GM23338 (cell line): ENCODE results near the gene PCDHGA8. TPM values are rescaled to one million over a fixed set of nuclear protein-coding genes. Genes with fewer than 3 reads are reported as not detected.

Experiments used
- ATAC-seq: fragments of 200-7000 bp; cut with Tn5 transposase; 3 replicates; pipeline ENCODE4 v1.9.1; 2020
- DNase-seq: peaks from one replicate; pipeline ENCODE4 v3.0.0-alpha.2; 2015; ENCODE audit warnings: low spot score
- H2AFZ ChIP-seq: fragments of 200-600 bp; sonication (generic); 2 replicates; pipeline ENCODE4 v1.8.0; 2016; ENCODE audit warnings: antibody characterized with exemption, mild to moderate bottlenecking, moderate library complexity
- H3F3A ChIP-seq: fragments of 200-600 bp; sonication (generic); replicated peaks from 2 replicates; pipeline ENCODE4 v1.8.0; 2017; ENCODE audit warnings: antibody characterized with exemption, mixed run types, low read depth
- H3K27ac ChIP-seq: fragments of 200-600 bp; sonication (generic); 2 replicates; pipeline ENCODE4 v1.6.1; 2016; ENCODE audit warnings: low read depth
- H3K27me3 ChIP-seq: fragments of 200-600 bp; sonication (generic); 2 replicates; pipeline ENCODE4 v1.8.0; 2016; ENCODE audit warnings: mild to moderate bottlenecking, mixed run types, moderate library complexity; ENCODE audit not compliant: insufficient read depth
- H3K36me3 ChIP-seq: fragments of 200-600 bp; sonication (generic); 2 replicates; pipeline ENCODE4 v1.8.0; 2016; ENCODE audit warnings: mild to moderate bottlenecking; ENCODE audit not compliant: insufficient read depth
- H3K4me1 ChIP-seq: fragments of 200-600 bp; sonication (generic); 2 replicates; pipeline ENCODE4 v1.8.0; 2016; ENCODE audit warnings: mild to moderate bottlenecking, moderate library complexity; ENCODE audit not compliant: insufficient read depth
- H3K4me2 ChIP-seq: fragments of 200-600 bp; sonication (generic); 2 replicates; pipeline ENCODE4 v1.7.1; 2017; ENCODE audit warnings: mixed run types
- H3K4me3 ChIP-seq: fragments of 200-600 bp; sonication (generic); 2 replicates; pipeline ENCODE4 v1.6.1; 2016; ENCODE audit warnings: mixed run types
- H3K79me2 ChIP-seq: fragments of 200-600 bp; sonication (generic); replicated peaks from 2 replicates; pipeline ENCODE4 v1.8.0; 2017; ENCODE audit warnings: mild to moderate bottlenecking; ENCODE audit not compliant: insufficient read depth
- H3K9me2 ChIP-seq: fragments of 200-600 bp; sonication (generic); 2 replicates; pipeline ENCODE4 v1.8.0; 2017; ENCODE audit not compliant: insufficient read depth
- H4K20me1 ChIP-seq: fragments of 200-600 bp; sonication (generic); replicated peaks from 2 replicates; pipeline ENCODE4 v1.8.0; 2017; ENCODE audit warnings: mild to moderate bottlenecking; ENCODE audit not compliant: insufficient read depth
- H3K27ac Mint-ChIP-seq: 2 replicates; pipeline ENCODE4 v1.8.0; 2020; ENCODE audit warnings: inconsistent platforms, mild to moderate bottlenecking, moderate library complexity, mixed read lengths
- H3K27me3 Mint-ChIP-seq: 3 replicates; pipeline ENCODE4 v1.8.0; 2022; ENCODE audit warnings: low read depth, mild to moderate bottlenecking, moderate library complexity, mixed read lengths, inconsistent platforms; ENCODE audit not compliant: insufficient read depth, poor library complexity
- H3K36me3 Mint-ChIP-seq: 3 replicates; pipeline ENCODE4 v1.8.0; 2021; ENCODE audit warnings: low read depth, mild to moderate bottlenecking, inconsistent platforms, moderate library complexity, mixed read lengths
- H3K4me1 Mint-ChIP-seq: 3 replicates; pipeline ENCODE4 v1.8.0; 2020; ENCODE audit warnings: mild to moderate bottlenecking, inconsistent platforms, mixed read lengths
- H3K4me3 Mint-ChIP-seq: 3 replicates; pipeline ENCODE4 v1.8.0; 2021; ENCODE audit warnings: moderate library complexity, mild to moderate bottlenecking, inconsistent platforms, mixed read lengths
- H3K9me3 Mint-ChIP-seq: 3 replicates; pipeline ENCODE4 v1.8.0; 2020; ENCODE audit warnings: moderate library complexity, mild to moderate bottlenecking, inconsistent platforms, mixed read lengths
- CREB1 ChIP-seq: fragments of 250-450 bp; sonication (Bioruptor Pico); IDR thresholded peaks from 2 replicates; pipeline ENCODE4 v1.5.0; 2020; ENCODE audit warnings: low read depth, mild to moderate bottlenecking, moderate library complexity
- CTCF ChIP-seq, 2 experiments: fragments of 200-600 bp in 1 of 2; sonication (generic) in 1 of 2; conservative IDR thresholded peaks; 2 replicates each; pipeline versions ENCODE4 v1.5.1 to v1.6.1; 2016 to 2017; ENCODE audit warnings: antibody characterized with exemption in 2 of 2, low read depth in 2 of 2, mild to moderate bottlenecking in 2 of 2, moderate library complexity in 1 of 2
- ETS1 ChIP-seq: IDR thresholded peaks from 2 replicates; pipeline ENCODE4 v1.6.1; 2016; ENCODE audit warnings: antibody characterized with exemption
- EZH2 ChIP-seq: fragments of 200-600 bp; sonication (generic); IDR thresholded peaks from one replicate; pipeline ENCODE4 v1.8.0; 2017; ENCODE audit warnings: antibody characterized with exemption, mild to moderate bottlenecking, low read depth; ENCODE audit not compliant: unreplicated experiment
- EZH2phosphoT487 ChIP-seq: fragments of 200-600 bp; sonication (generic); IDR thresholded peaks from one replicate; pipeline ENCODE4 v1.8.1; 2018; ENCODE audit warnings: antibody characterized with exemption; ENCODE audit not compliant: unreplicated experiment
- JUNB ChIP-seq: IDR thresholded peaks from one replicate; pipeline ENCODE4 v1.6.1; 2016; ENCODE audit warnings: antibody characterized with exemption; ENCODE audit not compliant: unreplicated experiment
- NANOG ChIP-seq: IDR thresholded peaks from 2 replicates; pipeline ENCODE4 v1.6.1; 2016; ENCODE audit warnings: antibody characterized with exemption, borderline replicate concordance
- POLR2AphosphoS5 ChIP-seq: IDR thresholded peaks from 2 replicates; pipeline ENCODE4 v1.6.1; 2016; ENCODE audit warnings: antibody characterized with exemption, low read depth
- STAT1 ChIP-seq: IDR thresholded peaks from one replicate; pipeline ENCODE4 v1.6.1; 2016; ENCODE audit warnings: antibody characterized with exemption; ENCODE audit not compliant: unreplicated experiment
- ZNF114 ChIP-seq: fragments of 250-450 bp; sonication (Bioruptor Pico); IDR thresholded peaks from 2 replicates; pipeline ENCODE4 v1.5.0; 2020; ENCODE audit warnings: mild to moderate bottlenecking, moderate library complexity
- ZNF331 ChIP-seq: fragments of 250-450 bp; sonication (Bioruptor Pico); IDR thresholded peaks from 2 replicates; pipeline ENCODE4 v1.5.0; 2020; ENCODE audit warnings: low read depth, mild to moderate bottlenecking, moderate library complexity
- ZNF462 ChIP-seq: fragments of 250-450 bp; sonication (Bioruptor Pico); IDR thresholded peaks from 2 replicates; pipeline ENCODE4 v1.5.0; 2020; ENCODE audit warnings: mild to moderate bottlenecking, moderate library complexity
- polyA plus RNA-seq: library from polyadenylated mRNA; unstranded; fragments of >200 nt; fragmentation: Nextera tagmentation; extraction: Ambion mirVana; gene quantifications from 2 replicates; pipeline ENCODE4 v1.2.1, GENCODE V29; 2016
- total RNA-seq: library from RNA; depleted of rRNA; stranded (reverse); fragments of >200 nt; shearing (Covaris generic); gene quantifications from 2 replicates; pipeline ENCODE4 v1.2.3, GENCODE V29; 2014

The PCDHGA8 gene
- total and polyA plus RNA-seq, 2 experiments from 2014 or later, result 1.1 to 5.3 TPM

GRCh38 chr5:141412854-141413539 lies 20.6 kb downstream of the PCDHGA8 start, which contains the start of gene PCDHGA10:
Gene PCDHGA10, plus strand, starts transcription at chr5:141412987. Its CDS starts 189 bp downstream, at chr5:141413176.
- Histone ChIP-seq H4K20me1 (peaks cover 7% of the 10 kb centered on the region; the same call in 1 of the 2 replicates), H3K27ac (no peak within 1 kb of the TSS), H3K36me3 (no peaks in the 10 kb centered on the region), H3K79me2 (0 out of 2 replicates have a peak, but pooled peaks cover 4% of the 10 kb centered on the region), H3K9me2 (no peaks in the 10 kb centered on the region), H3K4me1 (peaks cover 5% of the 10 kb centered on the region), H3K27me3 (peaks cover 8% of the 10 kb centered on the region), H3K4me2 (peak within 1 kb of the TSS; percentile 45; the same call in 1 of the 2 replicates), H3K4me3 (peak within 1 kb of the TSS; percentile 40; the same call in 1 of the 2 replicates), H2AFZ (peak within 1 kb of the TSS; percentile 57), H3F3A (no peaks in the 10 kb centered on the region)
- H3K4me1 Mint-ChIP-seq, result peaks cover 16% of the 10 kb centered on the region
- peak within 1 kb of the TSS; percentile 90 for H3K4me3 Mint-ChIP-seq
- peak; percentile 92 for DNase-seq
- peaks cover 23% of the 10 kb centered on the region for H3K27me3 Mint-ChIP-seq
- TF ChIP-seq CTCF (conservative IDR thresholded peaks at IDR 0.05; ENCODE audit: low read depth in 2 of 2), result peak; percentile 71 to 74
- no peak for TF ChIP-seq CREB1
- no peak for TF ChIP-seq STAT1
- peaks cover 46% of the 10 kb centered on the region for H3K36me3 Mint-ChIP-seq
- peak within 1 kb of the TSS; percentile 89 for H3K27ac Mint-ChIP-seq
- peak; percentile 57 for ATAC-seq
- H3K9me3 Mint-ChIP-seq, result peaks cover 43% of the 10 kb centered on the region

- peaks cover 12% of the 10 kb centered on the region for H3K27me3 ChIP-seq
- peaks cover 17% of the 10 kb centered on the region for H3K4me1 Mint-ChIP-seq
- no peak for TF ChIP-seq ZNF331 (CRISPR knock-in tag)
- no peak for TF ChIP-seq EZH2
- TF ChIP-seq NANOG, result no peak
- no peak for TF ChIP-seq ZNF462
- no peak for TF ChIP-seq EZH2phosphoT487
- TF ChIP-seq JUNB, result no peak
- no peak for TF ChIP-seq ETS1
- no peak for TF ChIP-seq STAT1
- TF ChIP-seq POLR2AphosphoS5, result no peak
- TF ChIP-seq ZNF114 (CRISPR knock-in tag), result no peak
These were observed 21.2 kb downstream of the PCDHGA8 start for GRCh38 chr5:141413540-141414069.

More at GRCh38 chr5:141413540-141414069, 21.2 kb downstream of the PCDHGA8 start:
- peak; percentile 65 for ATAC-seq
- Mint-ChIP-seq H3K9me3 (peaks cover 47% of the 10 kb centered on the region), H3K4me3 (peak overlapping the region; percentile 90), H3K36me3 (peaks cover 50% of the 10 kb centered on the region), H3K27me3 (peaks cover 28% of the 10 kb centered on the region), H3K27ac (peak overlapping the region; percentile 89; the same call in 1 of the 2 replicates)
- Histone ChIP-seq H3K27ac (no peak overlapping the region), H3K36me3 (no peaks in the 10 kb centered on the region), H3K79me2 (0 out of 2 replicates have a peak, but pooled peaks cover 2% of the 10 kb centered on the region), H3K4me1 (peaks cover 2% of the 10 kb centered on the region), H3K9me2 (no peaks in the 10 kb centered on the region), H3K4me2 (peak overlapping the region; percentile 45; the same call in 1 of the 2 replicates), H3F3A (no peaks in the 10 kb centered on the region), H4K20me1 (peaks cover 7% of the 10 kb centered on the region; the same call in 1 of the 2 replicates), H2AFZ (no peak overlapping the region; the same call in 1 of the 2 replicates), H3K4me3 (peak overlapping the region; percentile 40; the same call in 1 of the 2 replicates)
- no peak for DNase-seq
